Measurements from ENCODE around the gene PRPF31.
A peak's percentile ranks its signal among the peaks of the same experiment; 100 is the strongest.

Gene PRPF31

DNA sequence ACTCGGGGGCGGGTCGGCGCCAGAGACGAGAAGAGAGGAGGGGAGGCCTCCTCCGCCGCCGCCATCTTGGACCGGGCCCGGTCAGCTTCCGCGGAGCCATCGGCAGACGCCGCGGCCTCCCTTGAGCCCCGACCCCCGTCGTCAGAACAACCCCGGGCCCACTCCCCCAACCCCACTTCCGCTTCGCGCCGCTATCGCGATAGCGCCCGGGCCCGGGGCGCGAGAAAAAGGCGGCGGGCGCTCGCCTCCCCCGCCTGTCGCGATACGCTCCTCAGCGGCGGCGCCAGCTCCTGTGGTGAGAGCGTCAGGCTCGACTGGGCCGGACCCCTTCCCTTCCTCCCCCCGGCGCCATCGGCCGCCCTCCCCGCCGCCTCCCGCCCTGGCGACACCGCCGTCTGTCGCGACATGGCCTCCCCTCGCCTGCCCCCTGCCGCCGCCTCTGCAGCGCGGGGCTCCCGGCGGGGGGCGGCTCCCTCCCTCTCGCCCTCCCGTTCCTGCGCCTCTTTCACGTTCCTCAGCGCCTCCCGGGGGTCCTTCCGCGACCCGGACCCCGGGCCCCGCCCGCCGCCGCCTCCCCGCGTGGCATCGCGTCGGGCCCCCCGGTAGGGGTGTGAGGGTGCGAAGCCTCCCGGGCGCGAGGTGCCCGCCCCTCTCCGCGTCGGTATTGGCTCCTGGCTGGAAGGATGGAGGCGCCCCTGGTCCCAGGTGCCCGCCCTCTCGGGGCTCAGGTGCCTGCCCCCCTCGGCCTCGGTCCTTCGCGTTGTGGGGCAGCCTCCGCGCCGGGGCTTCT is 22.3 kb downstream of the PRPF31 start, which contains the start of gene CNOT3:
CNOT3 (plus strand) TSS at position 64 of the 790 bp plus-strand sequence. CDS start 5,217 bp downstream, outside the sequence.
- DNase-seq (ENCODE audit: low spot score in 2 of 2), result peak; percentile 27 to 30
- H3K9me3 Mint-ChIP-seq, result no peaks in the 10 kb centered on the region
- H3K27ac Mint-ChIP-seq (ENCODE audit: low read depth), result peak within 1 kb of the TSS; percentile 97
- H3K4me1 Mint-ChIP-seq, result peaks cover 54% of the 10 kb centered on the region
- no peak for ATAC-seq (replicated peaks; ENCODE audit: extremely low read depth, poor library complexity, severe bottlenecking)
- peaks cover 34% of the 10 kb centered on the region for H3K36me3 Mint-ChIP-seq (ENCODE audit: insufficient read depth)
- H3K4me3 Mint-ChIP-seq, result peak within 1 kb of the TSS; percentile 94
- H3K27me3 Mint-ChIP-seq, result no peaks in the 10 kb centered on the region

DNA sequence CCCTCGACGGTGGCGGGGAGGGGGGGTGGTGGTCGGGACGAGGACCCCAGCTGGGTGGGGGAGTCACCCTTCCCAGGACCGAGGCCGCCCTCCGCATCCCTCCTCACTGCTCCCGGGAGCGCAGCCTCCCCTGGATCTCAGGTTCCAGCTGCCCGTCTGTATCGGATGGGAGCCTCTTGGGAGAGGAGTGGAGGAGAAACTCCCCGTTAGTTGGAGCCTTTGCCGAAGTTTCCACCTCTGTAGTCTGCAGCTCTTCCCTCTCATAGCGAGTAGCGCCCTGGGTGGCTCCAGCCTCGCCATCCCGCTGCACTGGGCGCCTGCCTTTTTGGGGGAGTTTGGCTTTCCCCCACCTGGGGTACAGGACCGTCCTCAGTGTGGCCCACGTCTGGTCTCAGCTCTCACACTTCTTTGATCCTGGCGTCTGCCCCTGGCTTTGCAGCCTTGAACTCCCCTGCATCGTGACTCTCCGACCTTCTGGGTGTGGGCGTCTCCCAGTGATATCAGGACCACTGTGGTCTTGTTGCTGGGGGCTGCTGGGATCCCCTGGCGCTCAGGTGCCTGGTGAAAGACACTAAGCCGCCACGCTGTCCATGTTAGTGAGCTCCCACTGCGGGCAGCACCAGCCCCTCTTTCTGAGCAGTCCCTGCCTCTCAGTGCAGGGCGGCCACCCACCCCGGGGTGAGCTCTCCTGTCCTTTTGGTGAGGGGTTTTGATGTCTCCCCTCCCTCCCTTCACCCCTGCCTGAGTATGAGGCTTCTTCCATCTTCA is 23.1 kb downstream of the PRPF31 start:
- H3K4me3 Mint-ChIP-seq, result peak overlapping the region; percentile 94
- no peaks in the 10 kb centered on the region for H3K27me3 Mint-ChIP-seq
- DNase-seq (ENCODE audit: low spot score in 2 of 2) (no peak), ATAC-seq (replicated peaks; ENCODE audit: extremely low read depth, poor library complexity, severe bottlenecking) (no peak)
- H3K9me3 Mint-ChIP-seq, result no peaks in the 10 kb centered on the region
- H3K27ac Mint-ChIP-seq (ENCODE audit: low read depth), result peak overlapping the region; percentile 97
- peaks cover 55% of the 10 kb centered on the region for H3K4me1 Mint-ChIP-seq
- H3K36me3 Mint-ChIP-seq (ENCODE audit: insufficient read depth), result peaks cover 33% of the 10 kb centered on the region

- no peak overlapping the region for H3K4me3 Mint-ChIP-seq
- no peaks in the 10 kb centered on the region for H3K27me3 Mint-ChIP-seq
- DNase-seq (ENCODE audit: low spot score in 2 of 2), result no peak
- ATAC-seq (replicated peaks; ENCODE audit: extremely low read depth, poor library complexity, severe bottlenecking), result no peak
- peaks cover 42% of the 10 kb centered on the region for H3K36me3 Mint-ChIP-seq (ENCODE audit: insufficient read depth)
- H3K27ac Mint-ChIP-seq (ENCODE audit: low read depth), result no peak overlapping the region
- H3K4me1 Mint-ChIP-seq, result peaks cover 51% of the 10 kb centered on the region
- H3K9me3 Mint-ChIP-seq, result no peaks in the 10 kb centered on the region
Measured at GRCh38 chr19:54141356-54141755, 25.8 kb downstream of the PRPF31 start.

GRCh38 chr19:54142166-54142780 is 26.7 kb downstream of the PRPF31 start:
- Mint-ChIP-seq H3K4me1 (peaks cover 46% of the 10 kb centered on the region), H3K27me3 (no peaks in the 10 kb centered on the region), H3K4me3 (no peak overlapping the region), H3K9me3 (no peaks in the 10 kb centered on the region), H3K27ac (ENCODE audit: low read depth) (no peak overlapping the region), H3K36me3 (ENCODE audit: insufficient read depth) (peaks cover 39% of the 10 kb centered on the region)
- DNase-seq (ENCODE audit: low spot score in 2 of 2) (no peak), ATAC-seq (replicated peaks; ENCODE audit: extremely low read depth, poor library complexity, severe bottlenecking) (no peak)

GRCh38 chr19:54145541-54146158 is 30.1 kb downstream of the PRPF31 start:
- no peak for DNase-seq (ENCODE audit: low spot score in 2 of 2)
- Mint-ChIP-seq H3K27ac (ENCODE audit: low read depth) (no peak overlapping the region), H3K4me1 (peaks cover 29% of the 10 kb centered on the region), H3K36me3 (ENCODE audit: insufficient read depth) (peaks cover 37% of the 10 kb centered on the region), H3K4me3 (no peak overlapping the region), H3K27me3 (no peaks in the 10 kb centered on the region), H3K9me3 (no peaks in the 10 kb centered on the region)
- ATAC-seq (replicated peaks; ENCODE audit: extremely low read depth, poor library complexity, severe bottlenecking), result no peak

DNA sequence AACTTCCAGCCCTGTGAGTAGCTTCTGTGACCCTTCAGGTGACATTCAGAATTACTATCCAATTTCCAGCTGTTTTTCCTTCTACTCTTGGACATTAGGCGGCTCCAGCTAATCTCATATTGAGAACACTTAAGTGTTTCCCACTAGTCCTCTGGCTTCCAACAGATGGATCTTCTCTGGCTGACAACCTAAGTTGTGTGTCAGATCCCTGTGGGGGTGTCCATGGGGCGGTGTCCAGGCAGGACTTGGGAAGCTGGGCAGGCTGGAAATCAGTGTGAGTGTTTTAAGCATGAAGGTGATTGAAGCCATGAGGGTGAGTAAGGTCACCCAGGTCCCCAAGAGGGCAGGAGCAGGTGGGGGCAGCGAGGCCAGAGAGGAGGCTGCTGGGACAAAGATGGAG is 32.1 kb downstream of the PRPF31 start:
- Mint-ChIP-seq H3K27me3 (no peaks in the 10 kb centered on the region), H3K4me1 (peaks cover 18% of the 10 kb centered on the region), H3K27ac (ENCODE audit: low read depth) (no peak overlapping the region), H3K4me3 (no peak overlapping the region), H3K36me3 (ENCODE audit: insufficient read depth) (peaks cover 38% of the 10 kb centered on the region), H3K9me3 (no peaks in the 10 kb centered on the region)
- ATAC-seq (replicated peaks; ENCODE audit: extremely low read depth, poor library complexity, severe bottlenecking), result no peak
- DNase-seq (ENCODE audit: low spot score in 2 of 2), result no peak

DNA sequence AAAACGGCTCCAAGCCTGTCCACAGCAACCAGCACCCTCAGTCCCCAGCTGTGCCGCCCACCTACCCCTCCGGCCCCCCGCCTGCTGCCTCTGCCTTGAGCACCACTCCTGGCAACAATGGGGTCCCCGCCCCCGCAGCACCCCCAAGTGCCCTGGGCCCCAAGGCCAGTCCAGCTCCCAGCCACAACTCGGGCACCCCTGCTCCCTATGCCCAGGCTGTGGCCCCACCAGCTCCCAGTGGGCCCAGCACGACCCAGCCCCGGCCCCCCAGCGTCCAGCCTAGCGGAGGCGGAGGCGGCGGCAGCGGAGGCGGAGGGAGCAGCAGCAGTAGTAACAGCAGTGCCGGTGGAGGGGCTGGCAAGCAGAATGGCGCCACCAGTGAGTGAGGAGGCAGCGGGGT is 32.6 kb downstream of the PRPF31 start:
- ATAC-seq (replicated peaks; ENCODE audit: extremely low read depth, poor library complexity, severe bottlenecking) (no peak), DNase-seq (ENCODE audit: low spot score in 2 of 2) (no peak)
- Mint-ChIP-seq H3K4me3 (no peak overlapping the region), H3K36me3 (ENCODE audit: insufficient read depth) (peaks cover 38% of the 10 kb centered on the region), H3K27ac (ENCODE audit: low read depth) (no peak overlapping the region), H3K9me3 (no peaks in the 10 kb centered on the region), H3K27me3 (no peaks in the 10 kb centered on the region), H3K4me1 (peaks cover 19% of the 10 kb centered on the region)

- no peak overlapping the region for H3K27ac Mint-ChIP-seq (ENCODE audit: low read depth)
- ATAC-seq (replicated peaks; ENCODE audit: extremely low read depth, poor library complexity, severe bottlenecking) (no peak), DNase-seq (ENCODE audit: low spot score in 2 of 2) (no peak)
- no peak overlapping the region for H3K4me3 Mint-ChIP-seq
- peaks cover 40% of the 10 kb centered on the region for H3K36me3 Mint-ChIP-seq (ENCODE audit: insufficient read depth)
- H3K27me3 Mint-ChIP-seq, result no peaks in the 10 kb centered on the region
- H3K4me1 Mint-ChIP-seq, result peaks cover 22% of the 10 kb centered on the region
- H3K9me3 Mint-ChIP-seq, result no peaks in the 10 kb centered on the region
Measured at GRCh38 chr19:54149021-54149812, 33.7 kb downstream of the PRPF31 start.

- ATAC-seq (replicated peaks; ENCODE audit: extremely low read depth, poor library complexity, severe bottlenecking) (no peak), DNase-seq (ENCODE audit: low spot score in 2 of 2) (no peak)
- H3K27me3 Mint-ChIP-seq, result no peaks in the 10 kb centered on the region
- peaks cover 29% of the 10 kb centered on the region for H3K4me1 Mint-ChIP-seq
- H3K4me3 Mint-ChIP-seq, result no peak overlapping the region
- no peak overlapping the region for H3K27ac Mint-ChIP-seq (ENCODE audit: low read depth)
- H3K9me3 Mint-ChIP-seq, result no peaks in the 10 kb centered on the region
- peaks cover 51% of the 10 kb centered on the region for H3K36me3 Mint-ChIP-seq (ENCODE audit: insufficient read depth)
Measured at GRCh38 chr19:54151362-54152035, 35.9 kb downstream of the PRPF31 start.

DNA sequence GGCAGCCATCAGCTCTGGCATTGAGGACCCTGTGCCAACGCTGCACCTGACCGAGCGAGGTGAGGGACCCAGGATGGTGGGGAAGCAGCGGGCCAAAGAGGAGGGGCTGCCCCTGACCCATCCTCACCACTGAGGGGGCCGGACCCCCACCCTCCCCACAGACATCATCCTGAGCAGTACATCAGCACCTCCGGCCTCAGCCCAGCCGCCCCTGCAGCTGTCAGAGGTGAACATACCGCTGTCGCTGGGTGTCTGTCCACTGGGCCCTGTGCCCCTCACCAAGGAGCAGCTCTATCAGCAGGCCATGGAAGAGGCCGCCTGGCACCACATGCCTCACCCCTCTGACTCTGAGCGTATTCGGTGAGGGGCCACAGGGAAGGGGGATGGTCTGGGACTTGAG is 36.7 kb downstream of the PRPF31 start:
- H3K27ac Mint-ChIP-seq (ENCODE audit: low read depth), result no peak overlapping the region
- H3K9me3 Mint-ChIP-seq, result no peaks in the 10 kb centered on the region
- H3K36me3 Mint-ChIP-seq (ENCODE audit: insufficient read depth), result peaks cover 54% of the 10 kb centered on the region

DNA sequence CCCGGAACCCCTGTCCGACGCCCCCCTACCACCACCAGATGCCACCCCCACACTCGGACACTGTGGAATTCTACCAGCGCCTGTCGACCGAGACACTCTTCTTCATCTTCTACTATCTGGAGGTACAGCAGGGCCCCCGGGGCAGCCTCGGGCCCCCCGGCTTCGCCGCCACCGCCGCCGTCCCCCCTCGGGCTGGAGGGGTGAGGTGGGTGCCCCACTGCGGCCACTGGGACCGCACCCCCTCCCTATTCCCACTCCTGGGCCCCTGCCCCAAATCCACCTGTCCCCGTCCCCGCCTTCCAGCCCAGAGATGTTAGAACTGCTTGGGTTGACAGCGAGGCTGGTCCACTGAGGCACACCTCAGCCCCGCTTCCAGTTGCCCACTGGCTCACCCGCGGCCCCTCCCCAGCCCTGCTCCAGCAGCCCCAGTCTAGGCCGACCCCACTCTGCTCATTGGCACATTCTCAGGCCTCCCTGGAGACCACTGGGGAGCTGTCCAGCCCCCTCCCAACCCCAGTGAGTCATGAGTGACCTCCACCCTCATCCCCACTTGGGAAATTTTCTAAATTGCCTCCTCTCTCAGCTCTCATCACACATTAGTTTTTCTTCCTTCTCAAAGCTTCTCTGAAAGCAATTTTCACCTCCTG is 37.4 kb downstream of the PRPF31 start:
- no peak for DNase-seq (ENCODE audit: low spot score in 2 of 2)
- Mint-ChIP-seq H3K4me3 (no peak overlapping the region), H3K27ac (ENCODE audit: low read depth) (no peak overlapping the region), H3K9me3 (no peaks in the 10 kb centered on the region), H3K36me3 (ENCODE audit: insufficient read depth) (peaks cover 56% of the 10 kb centered on the region), H3K4me1 (peaks cover 38% of the 10 kb centered on the region), H3K27me3 (no peaks in the 10 kb centered on the region)
- no peak for ATAC-seq (replicated peaks; ENCODE audit: extremely low read depth, poor library complexity, severe bottlenecking)

More for the DNA sequence above, 36.7 kb downstream of the PRPF31 start:
- ATAC-seq (replicated peaks; ENCODE audit: extremely low read depth, poor library complexity, severe bottlenecking) (no peak), DNase-seq (ENCODE audit: low spot score in 2 of 2) (no peak)
- peaks cover 36% of the 10 kb centered on the region for H3K4me1 Mint-ChIP-seq
- H3K27me3 Mint-ChIP-seq, result no peaks in the 10 kb centered on the region
- no peak overlapping the region for H3K4me3 Mint-ChIP-seq
